ENCODE measurements around the gene PRUNE2.
A peak's percentile ranks its signal among the peaks of the same experiment; 100 is the strongest.

PRUNE2 gene

GRCh38 chr9:76665458-76665857 lies 240.5 kb downstream of the PRUNE2 start:
- no peak for DNase-seq (ENCODE audit: low read depth)
- H3K4me3 ChIP-seq (ENCODE audit: low read length), result no peak overlapping the region
- TF ChIP-seq CTCF (conservative IDR thresholded peaks at IDR 0.05; ENCODE audit: low read depth, low read length), result no peak

- no peak for TF ChIP-seq CTCF (conservative IDR thresholded peaks at IDR 0.05; ENCODE audit: low read depth, low read length)
- DNase-seq (ENCODE audit: low read depth), result no peak
- H3K4me3 ChIP-seq (ENCODE audit: low read length), result no peak overlapping the region
Measured at GRCh38 chr9:76664120-76664519, 241.8 kb downstream of the PRUNE2 start.

- no peak for TF ChIP-seq CTCF (conservative IDR thresholded peaks at IDR 0.05; ENCODE audit: low read depth, low read length)
- H3K4me3 ChIP-seq (ENCODE audit: low read length), result no peak overlapping the region
- DNase-seq (ENCODE audit: low read depth), result peak; percentile 87
Measured at GRCh38 chr9:76662476-76663281, 243.2 kb downstream of the PRUNE2 start.

GRCh38 chr9:76658510-76659231 lies 247.2 kb downstream of the PRUNE2 start:
- peak; percentile 31 for DNase-seq (ENCODE audit: low read depth)

GRCh38 chr9:76657265-76657664 lies 248.6 kb downstream of the PRUNE2 start:
- H3K4me3 ChIP-seq (ENCODE audit: low read length), result no peak overlapping the region
- no peak for TF ChIP-seq CTCF (conservative IDR thresholded peaks at IDR 0.05; ENCODE audit: low read depth, low read length)
- DNase-seq (ENCODE audit: low read depth), result peak; percentile 64

More at GRCh38 chr9:76658510-76659231, 247.2 kb downstream of the PRUNE2 start:
- TF ChIP-seq CTCF (conservative IDR thresholded peaks at IDR 0.05; ENCODE audit: low read depth, low read length), result peak; percentile 70
- H3K4me3 ChIP-seq (ENCODE audit: low read length), result no peak overlapping the region

- no peak for DNase-seq (ENCODE audit: low read depth)
- H3K4me3 ChIP-seq (ENCODE audit: low read length), result no peak overlapping the region
- no peak for TF ChIP-seq CTCF (conservative IDR thresholded peaks at IDR 0.05; ENCODE audit: low read depth, low read length)
Measured at GRCh38 chr9:76655971-76656370, 249.9 kb downstream of the PRUNE2 start.

Data from retinal pigment epithelial cell (primary cell).